Astrocyte (in vitro differentiated cells and primary cell): ENCODE data around the gene CORT. TPM values are rescaled to one million over a fixed set of nuclear protein-coding genes. Genes with fewer than 3 reads are reported as not detected.

Experiments
- DNase-seq: peaks from one replicate; pipeline ENCODE4 v3.0.0-alpha.2; 2010; ENCODE audit warnings: low read depth
- FAIRE-seq: peaks from 2 replicates; lab custom pipeline; 2011; peaks lifted over from hg19 to GRCh38; lab: Jason Lieb, UNC
- H2AFZ ChIP-seq: 2 replicates; pipeline ENCODE4 v1.6.0; 2012; ENCODE audit warnings: low read depth, low read length, inconsistent platforms
- H3K27ac ChIP-seq: 2 replicates; pipeline ENCODE4 v1.5.1; 2011; ENCODE audit warnings: low read depth, low read length, inconsistent platforms
- H3K27me3 ChIP-seq: 2 replicates; pipeline ENCODE4 v1.6.0; 2011; ENCODE audit warnings: low read length, inconsistent platforms; ENCODE audit not compliant: insufficient read depth
- H3K36me3 ChIP-seq: 2 replicates; pipeline ENCODE4 v1.5.1; 2011; ENCODE audit warnings: low read length, inconsistent platforms; ENCODE audit not compliant: insufficient read depth
- H3K4me1 ChIP-seq: 2 replicates; pipeline ENCODE4 v1.5.1; 2011; ENCODE audit warnings: low read length, inconsistent platforms; ENCODE audit not compliant: insufficient read depth
- H3K4me2 ChIP-seq: 2 replicates; pipeline ENCODE4 v1.6.0; 2012; ENCODE audit warnings: low read length, inconsistent platforms
- H3K4me3 ChIP-seq: 2 replicates; pipeline ENCODE4 v1.5.1; 2011; ENCODE audit warnings: low read depth, mild to moderate bottlenecking, low read length, inconsistent platforms; ENCODE audit not compliant: insufficient read depth
- H3K79me2 ChIP-seq: 2 replicates; pipeline ENCODE4 v1.6.0; 2012; ENCODE audit warnings: mild to moderate bottlenecking, low read length, inconsistent platforms; ENCODE audit not compliant: insufficient read depth
- H3K9ac ChIP-seq: 2 replicates; pipeline ENCODE4 v1.6.0; 2012; ENCODE audit warnings: mild to moderate bottlenecking, low read length, inconsistent platforms
- H3K9me3 ChIP-seq: 2 replicates; pipeline ENCODE4 v1.5.1; 2012; ENCODE audit warnings: low read depth, mild to moderate bottlenecking, low read length, inconsistent platforms; ENCODE audit not compliant: insufficient read depth
- H4K20me1 ChIP-seq: 2 replicates; pipeline ENCODE4 v1.6.0; 2012; ENCODE audit warnings: low read length, inconsistent platforms; ENCODE audit not compliant: insufficient read depth
- H3K27ac Mint-ChIP-seq: one replicate; pipeline ENCODE4 v1.8.0; 2021; ENCODE audit warnings: mild to moderate bottlenecking, mixed read lengths; ENCODE audit not compliant: unreplicated experiment
- H3K27me3 Mint-ChIP-seq: one replicate; pipeline ENCODE4 v1.8.0; 2021; ENCODE audit warnings: low read depth, mixed read lengths; ENCODE audit not compliant: unreplicated experiment
- H3K36me3 Mint-ChIP-seq: one replicate; pipeline ENCODE4 v1.8.0; 2021; ENCODE audit warnings: low read depth, mixed read lengths; ENCODE audit not compliant: unreplicated experiment
- H3K4me1 Mint-ChIP-seq: one replicate; pipeline ENCODE4 v1.8.0; 2021; ENCODE audit warnings: low read depth, mixed read lengths; ENCODE audit not compliant: unreplicated experiment
- H3K4me3 Mint-ChIP-seq: one replicate; pipeline ENCODE4 v1.8.0; 2021; ENCODE audit warnings: mild to moderate bottlenecking, moderate library complexity, mixed read lengths; ENCODE audit not compliant: unreplicated experiment
- H3K9me3 Mint-ChIP-seq: one replicate; pipeline ENCODE4 v1.8.0; 2021; ENCODE audit warnings: mild to moderate bottlenecking, mixed read lengths; ENCODE audit not compliant: unreplicated experiment
- EZH2 ChIP-seq: IDR thresholded peaks from 2 replicates; pipeline ENCODE4 v1.6.1; 2012; ENCODE audit warnings: mild to moderate bottlenecking, low read length, inconsistent platforms; ENCODE audit not compliant: insufficient read depth
- total RNA-seq: library from RNA; stranded (reverse); gene quantifications from 2 replicates; pipeline ENCODE4 v1.2.1, GENCODE V29; 2021
- TF ChIP-seq, protein P1 (sequence below): IDR thresholded peaks from 2 replicates; pipeline ENCODE4 v1.5.1; 2011; ENCODE audit warnings: low read depth, mild to moderate bottlenecking, inconsistent platforms, low read length, moderate library complexity; ENCODE audit not compliant: insufficient read depth

Gene CORT
- total RNA-seq, 1 donor from 2014 or later, result 0.23 TPM

DNA sequence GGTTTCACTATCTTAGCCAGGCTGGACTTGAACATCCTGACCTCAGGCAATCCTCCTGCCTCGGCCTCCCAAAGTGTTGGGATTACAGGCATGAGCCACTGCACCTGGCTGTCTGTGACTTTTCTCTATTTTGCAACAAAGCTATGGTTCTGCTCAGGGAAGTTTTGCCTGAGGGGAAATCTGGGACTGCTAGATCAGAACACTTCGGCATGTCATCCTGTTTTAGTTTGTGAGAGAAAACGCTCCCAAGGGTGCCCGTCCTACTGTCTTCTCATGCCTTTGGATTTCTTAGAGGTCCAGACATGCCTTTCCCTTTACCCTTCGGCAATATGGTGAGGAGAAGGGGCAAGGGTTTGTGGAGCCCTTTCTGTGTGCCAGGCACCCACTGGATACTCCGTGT lies 5.6 kb upstream of the CORT start:
- Histone ChIP-seq H3K36me3 (no peaks in the 10 kb centered on the region), H3K4me2 (no peak overlapping the region), H3K27ac (no peak overlapping the region), H3K4me1 (no peaks in the 10 kb centered on the region), H3K9me3 (no peaks in the 10 kb centered on the region), H2AFZ (no peak overlapping the region), H3K27me3 (no peaks in the 10 kb centered on the region), H4K20me1 (no peaks in the 10 kb centered on the region), H3K4me3 (no peak overlapping the region), H3K9ac (no peak overlapping the region), H3K79me2 (no peaks in the 10 kb centered on the region)
- Mint-ChIP-seq H3K36me3 (peaks cover 1% of the 10 kb centered on the region), H3K9me3 (no peaks in the 10 kb centered on the region), H3K27ac (no peak overlapping the region), H3K4me1 (no peaks in the 10 kb centered on the region), H3K4me3 (no peak overlapping the region), H3K27me3 (no peaks in the 10 kb centered on the region)
- FAIRE-seq (no peak), DNase-seq (no peak)
- TF ChIP-seq EZH2, result no peak
- TF ChIP-seq, protein P1, sequence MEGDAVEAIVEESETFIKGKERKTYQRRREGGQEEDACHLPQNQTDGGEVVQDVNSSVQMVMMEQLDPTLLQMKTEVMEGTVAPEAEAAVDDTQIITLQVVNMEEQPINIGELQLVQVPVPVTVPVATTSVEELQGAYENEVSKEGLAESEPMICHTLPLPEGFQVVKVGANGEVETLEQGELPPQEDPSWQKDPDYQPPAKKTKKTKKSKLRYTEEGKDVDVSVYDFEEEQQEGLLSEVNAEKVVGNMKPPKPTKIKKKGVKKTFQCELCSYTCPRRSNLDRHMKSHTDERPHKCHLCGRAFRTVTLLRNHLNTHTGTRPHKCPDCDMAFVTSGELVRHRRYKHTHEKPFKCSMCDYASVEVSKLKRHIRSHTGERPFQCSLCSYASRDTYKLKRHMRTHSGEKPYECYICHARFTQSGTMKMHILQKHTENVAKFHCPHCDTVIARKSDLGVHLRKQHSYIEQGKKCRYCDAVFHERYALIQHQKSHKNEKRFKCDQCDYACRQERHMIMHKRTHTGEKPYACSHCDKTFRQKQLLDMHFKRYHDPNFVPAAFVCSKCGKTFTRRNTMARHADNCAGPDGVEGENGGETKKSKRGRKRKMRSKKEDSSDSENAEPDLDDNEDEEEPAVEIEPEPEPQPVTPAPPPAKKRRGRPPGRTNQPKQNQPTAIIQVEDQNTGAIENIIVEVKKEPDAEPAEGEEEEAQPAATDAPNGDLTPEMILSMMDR, result no peak

DNA sequence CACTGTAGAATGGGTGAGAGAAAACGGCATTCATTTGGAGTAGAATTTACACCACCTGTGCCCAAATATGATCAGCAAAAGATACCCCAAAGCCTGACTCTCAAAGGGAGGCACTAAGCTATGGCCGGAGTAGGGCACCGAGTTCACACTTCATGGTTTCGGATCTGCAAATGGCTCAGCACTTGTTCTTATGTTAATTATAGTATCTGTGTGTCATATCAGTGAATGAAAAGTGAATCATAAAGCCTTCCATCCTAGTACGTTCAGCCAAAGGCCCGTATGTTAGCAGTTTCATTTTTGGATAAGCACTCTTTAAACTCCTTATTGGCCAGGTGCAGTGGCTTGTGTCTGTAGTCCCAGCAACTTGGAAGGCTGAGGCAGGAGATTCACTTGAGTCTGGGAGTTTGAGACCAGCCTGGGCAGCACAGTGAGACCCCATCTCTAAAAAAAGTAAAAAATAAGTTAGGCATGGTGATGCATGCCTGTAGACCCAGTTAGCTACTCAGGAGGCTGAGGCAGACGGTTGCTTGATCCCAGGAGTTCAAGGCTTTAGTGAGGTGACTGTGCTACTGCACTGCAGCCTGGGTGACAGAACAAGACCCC lies 4.9 kb upstream of the CORT start:
- H3K27ac Mint-ChIP-seq, result no peak overlapping the region
- no peaks in the 10 kb centered on the region for H3K36me3 ChIP-seq
- TF ChIP-seq, protein P1, result no peak
- no peak for TF ChIP-seq EZH2
- no peaks in the 10 kb centered on the region for H3K9me3 Mint-ChIP-seq
- no peaks in the 10 kb centered on the region for H3K4me1 ChIP-seq
- no peaks in the 10 kb centered on the region for H3K4me1 Mint-ChIP-seq
- no peaks in the 10 kb centered on the region for H3K9me3 ChIP-seq
- no peak for DNase-seq
- FAIRE-seq, result no peak
- no peaks in the 10 kb centered on the region for H3K27me3 ChIP-seq
- no peak overlapping the region for H3K27ac ChIP-seq
- H3K4me2 ChIP-seq, result no peak overlapping the region
- no peaks in the 10 kb centered on the region for H3K79me2 ChIP-seq
- H3K9ac ChIP-seq, result no peak overlapping the region
- H3K36me3 Mint-ChIP-seq, result peaks cover 1% of the 10 kb centered on the region
- H3K4me3 Mint-ChIP-seq, result no peak overlapping the region
- no peak overlapping the region for H3K4me3 ChIP-seq
- H3K27me3 Mint-ChIP-seq, result no peaks in the 10 kb centered on the region
- no peak overlapping the region for H2AFZ ChIP-seq
- no peaks in the 10 kb centered on the region for H4K20me1 ChIP-seq

DNA sequence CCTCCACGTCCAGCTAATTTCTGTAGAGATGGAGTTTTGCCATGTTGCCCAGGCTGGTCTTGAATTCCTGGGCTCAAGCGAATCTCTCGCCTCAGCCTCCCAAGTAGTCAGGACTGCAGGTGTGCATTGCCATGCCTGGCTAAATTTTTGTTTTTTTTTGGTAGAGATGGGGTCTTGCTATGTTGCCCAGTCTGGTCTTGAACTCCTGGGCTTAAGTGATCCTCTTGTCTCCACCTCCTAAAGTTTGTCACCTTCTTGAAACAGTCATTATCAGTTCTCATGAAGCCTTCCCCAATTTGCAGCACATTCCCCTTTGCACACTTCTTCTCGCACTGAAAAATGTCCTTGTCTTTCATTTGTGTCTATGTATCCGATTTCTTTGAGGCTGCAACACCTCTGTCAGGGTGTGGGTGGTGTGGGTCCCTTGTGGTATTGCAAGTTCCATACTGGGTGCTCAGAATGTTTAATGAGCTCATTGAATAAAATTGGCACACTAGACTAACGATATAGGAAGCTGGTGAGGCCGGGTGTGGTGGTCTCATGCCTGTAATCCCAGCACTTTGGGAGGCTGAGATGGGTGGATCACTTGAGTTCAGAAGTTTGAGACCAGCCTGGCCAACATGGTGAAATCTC lies 2.9 kb upstream of the CORT start:
- H3K36me3 Mint-ChIP-seq, result no peaks in the 10 kb centered on the region

More for the DNA sequence above, 2.9 kb upstream of the CORT start:
- Histone ChIP-seq H3K9ac (no peak overlapping the region), H3K36me3 (no peaks in the 10 kb centered on the region), H3K27me3 (no peaks in the 10 kb centered on the region), H3K9me3 (no peaks in the 10 kb centered on the region), H2AFZ (no peak overlapping the region), H3K4me3 (no peak overlapping the region), H3K79me2 (no peaks in the 10 kb centered on the region), H3K27ac (no peak overlapping the region), H3K4me1 (peaks cover 5% of the 10 kb centered on the region), H4K20me1 (no peaks in the 10 kb centered on the region), H3K4me2 (no peak overlapping the region)
- H3K4me1 Mint-ChIP-seq, result peaks cover 7% of the 10 kb centered on the region
- no peak overlapping the region for H3K27ac Mint-ChIP-seq
- H3K9me3 Mint-ChIP-seq, result no peaks in the 10 kb centered on the region
- TF ChIP-seq, protein P1, result no peak
- TF ChIP-seq EZH2, result no peak
- no peak for DNase-seq
- no peaks in the 10 kb centered on the region for H3K27me3 Mint-ChIP-seq
- no peak for FAIRE-seq
- H3K4me3 Mint-ChIP-seq, result no peak overlapping the region
